HG03066 (cell line): ENCODE data around the gene FLT1.

ENCODE experiments used
- ATAC-seq: cut with Tn5 transposase; IDR thresholded peaks from one replicate; pipeline ENCODE4 v1.9.1; 2021; ENCODE audit warnings: low read depth; ENCODE audit not compliant: unreplicated experiment

The FLT1 gene

GRCh38 chr13:28401303-28402056 lies 93.4 kb downstream of the FLT1 start:
- no peak for ATAC-seq

- no peak for ATAC-seq
Measured at GRCh38 chr13:28396053-28396452, 98.9 kb downstream of the FLT1 start.

GRCh38 chr13:28394422-28394821 lies 100.5 kb downstream of the FLT1 start:
- no peak for ATAC-seq

GRCh38 chr13:28392896-28393505 lies 101.9 kb downstream of the FLT1 start:
- ATAC-seq: no peak

GRCh38 chr13:28392428-28392827 lies 102.5 kb downstream of the FLT1 start:
- ATAC-seq: no peak

GRCh38 chr13:28387740-28388501 lies 107.0 kb downstream of the FLT1 start:
- no peak for ATAC-seq

- ATAC-seq: no peak
Measured at GRCh38 chr13:28385362-28385761, 109.6 kb downstream of the FLT1 start.

GRCh38 chr13:28384789-28385188 lies 110.1 kb downstream of the FLT1 start:
- ATAC-seq: no peak

- no peak for ATAC-seq
Measured at GRCh38 chr13:28380319-28380718, 114.6 kb downstream of the FLT1 start.

GRCh38 chr13:28379371-28380083 lies 115.4 kb downstream of the FLT1 start:
- ATAC-seq: no peak

- no peak for ATAC-seq
Measured at GRCh38 chr13:28376604-28377003, 118.3 kb downstream of the FLT1 start.

- no peak for ATAC-seq
Measured at GRCh38 chr13:28375250-28375930, 119.5 kb downstream of the FLT1 start.

- no peak for ATAC-seq
Measured at GRCh38 chr13:28373810-28374209, 121.1 kb downstream of the FLT1 start.

- ATAC-seq: no peak
Measured at GRCh38 chr13:28370448-28370847, 124.5 kb downstream of the FLT1 start.

- no peak for ATAC-seq
Measured at GRCh38 chr13:28358708-28359107, 136.2 kb downstream of the FLT1 start.

GRCh38 chr13:28357911-28358433 lies 137.0 kb downstream of the FLT1 start:
- no peak for ATAC-seq

- no peak for ATAC-seq
Measured at GRCh38 chr13:28357247-28357825, 137.6 kb downstream of the FLT1 start.

- ATAC-seq: no peak
Measured at GRCh38 chr13:28356561-28357021, 138.3 kb downstream of the FLT1 start.

- ATAC-seq: no peak
Measured at GRCh38 chr13:28355822-28356371, 139.0 kb downstream of the FLT1 start.
